ENCODE data around the gene SLC5A11. TPM values are rescaled to one million over a fixed set of nuclear protein-coding genes. Genes with fewer than 3 reads are reported as not detected.
"Not testable (repeated sequence)": the region's sequence is repeated elsewhere in the genome, so short reads cannot be mapped to it uniquely, and the experiment has no call there.

SLC5A11 gene
- under 1 TPM in 1 of 2 experiments, not detected in 1; 0.17 TPM for total RNA-seq

GRCh38 chr16:24845726-24846547, at the start of gene SLC5A11:
Gene SLC5A11 (plus strand): TSS chr16:24845963. CDS start chr16:24858644, 12,681 bp downstream.
- ChIA-PET POLR2A (no interaction called here), CTCF (no interaction called here)

- POLR2A ChIA-PET: no interaction called here
- CTCF ChIA-PET: no interaction called here
Observed at GRCh38 chr16:24800586-24800985, 45.2 kb upstream of the SLC5A11 start.

GRCh38 chr16:24801761-24802302, 43.9 kb upstream of the SLC5A11 start:
- ChIA-PET CTCF (no interaction called here), POLR2A (interaction anchor here (0.7 kb wide), 1 partner anchor 23 kb away, joined by 4 read pairs; no protein-coding TSS in a partner anchor)

- POLR2A ChIA-PET: no interaction called here
- CTCF ChIA-PET: no interaction called here
Observed at GRCh38 chr16:24805484-24805883, 40.3 kb upstream of the SLC5A11 start.

GRCh38 chr16:24807301-24807700, 38.5 kb upstream of the SLC5A11 start:
- CTCF ChIA-PET: no interaction called here
- POLR2A ChIA-PET: no interaction called here

- ChIA-PET CTCF (no interaction called here), POLR2A (no interaction called here)
Observed at GRCh38 chr16:24810951-24811843, 34.6 kb upstream of the SLC5A11 start.

- CTCF ChIA-PET, POLR2A ChIA-PET: not testable (repeated sequence)
Observed at GRCh38 chr16:24812813-24813212, 33.0 kb upstream of the SLC5A11 start.

GRCh38 chr16:24815021-24815420, 30.7 kb upstream of the SLC5A11 start:
- POLR2A ChIA-PET: no interaction called here

GRCh38 chr16:24816688-24817087, 29.1 kb upstream of the SLC5A11 start:
- POLR2A ChIA-PET: no interaction called here
- CTCF ChIA-PET: no interaction called here

More at GRCh38 chr16:24815021-24815420, 30.7 kb upstream of the SLC5A11 start:
- CTCF ChIA-PET: no interaction called here

GRCh38 chr16:24819462-24820040, 26.2 kb upstream of the SLC5A11 start:
- ChIA-PET POLR2A (no interaction called here), CTCF (no interaction called here)

GRCh38 chr16:24820522-24820921, 25.2 kb upstream of the SLC5A11 start:
- POLR2A ChIA-PET: no interaction called here
- CTCF ChIA-PET: interaction anchor here (0.6 kb wide), 1 partner anchor 204 kb away, joined by 4 read pairs; no protein-coding TSS in a partner anchor

GRCh38 chr16:24821129-24821528, 24.6 kb upstream of the SLC5A11 start:
- ChIA-PET POLR2A (no interaction called here), CTCF (interaction anchor here (0.6 kb wide), 1 partner anchor 203 kb away, joined by 4 read pairs; no protein-coding TSS in a partner anchor)

GRCh38 chr16:24822542-24822941, 23.2 kb upstream of the SLC5A11 start:
- ChIA-PET POLR2A (no interaction called here), CTCF (no interaction called here)

GRCh38 chr16:24822974-24823373, 22.8 kb upstream of the SLC5A11 start:
- ChIA-PET POLR2A (no interaction called here), CTCF (no interaction called here)

GRCh38 chr16:24825696-24826095, 20.1 kb upstream of the SLC5A11 start:
- POLR2A ChIA-PET: no interaction called here

GRCh38 chr16:24826096-24826690, 19.6 kb upstream of the SLC5A11 start:
- ChIA-PET CTCF (no interaction called here), POLR2A (no interaction called here)

More at GRCh38 chr16:24825696-24826095, 20.1 kb upstream of the SLC5A11 start:
- CTCF ChIA-PET: no interaction called here

GRCh38 chr16:24826817-24827566, 18.8 kb upstream of the SLC5A11 start:
- CTCF ChIA-PET: no interaction called here
- POLR2A ChIA-PET: no interaction called here

- POLR2A ChIA-PET: no interaction called here
- CTCF ChIA-PET: no interaction called here
Observed at GRCh38 chr16:24829153-24829552, 16.6 kb upstream of the SLC5A11 start.

- POLR2A ChIA-PET: no interaction called here
- CTCF ChIA-PET: no interaction called here
Observed at GRCh38 chr16:24833352-24833751, 12.4 kb upstream of the SLC5A11 start.
